ENCODE data around the gene LPIN3.

Gene LPIN3

GRCh38 chr20:41329435-41330342 is 10.9 kb upstream of the LPIN3 start:
- Histone ChIP-seq H3K4me1 (ENCODE audit: insufficient read depth, low read length) (peaks cover 16% of the 10 kb centered on the region), H3K4me3 (ENCODE audit: low read depth in 1 of 2, low read length in 2 of 2) (no peak overlapping the region), H3K27ac (ENCODE audit: low read depth, low read length) (peak overlapping the region; percentile 73), H3K9me3 (ENCODE audit: low read length) (no peaks in the 10 kb centered on the region), H3K9ac (ENCODE audit: low read length) (no peak overlapping the region), H3K27me3 (ENCODE audit: control insufficient read depth in 1 of 2, insufficient read depth in 2 of 2, low read length in 2 of 2) (no peaks in the 10 kb centered on the region), H3K36me3 (ENCODE audit: insufficient read depth, low read length) (no peaks in the 10 kb centered on the region)

GRCh38 chr20:41330343-41330720 is 10.3 kb upstream of the LPIN3 start:
- H3K4me1 ChIP-seq (ENCODE audit: insufficient read depth, low read length), result peaks cover 16% of the 10 kb centered on the region
- no peak overlapping the region for H3K27ac ChIP-seq (ENCODE audit: low read depth, low read length)

GRCh38 chr20:41330941-41331340 is 9.7 kb upstream of the LPIN3 start:
- H3K27ac ChIP-seq (ENCODE audit: low read depth, low read length), result no peak overlapping the region

More at GRCh38 chr20:41330343-41330720, 10.3 kb upstream of the LPIN3 start:
- no peaks in the 10 kb centered on the region for H3K9me3 ChIP-seq (ENCODE audit: low read length)
- no peak overlapping the region for H3K9ac ChIP-seq (ENCODE audit: low read length)
- H3K4me3 ChIP-seq (ENCODE audit: low read depth in 1 of 2, low read length in 2 of 2), result no peak overlapping the region
- H3K36me3 ChIP-seq (ENCODE audit: insufficient read depth, low read length), result no peaks in the 10 kb centered on the region
- H3K27me3 ChIP-seq (ENCODE audit: control insufficient read depth in 1 of 2, insufficient read depth in 2 of 2, low read length in 2 of 2), result no peaks in the 10 kb centered on the region

DNA sequence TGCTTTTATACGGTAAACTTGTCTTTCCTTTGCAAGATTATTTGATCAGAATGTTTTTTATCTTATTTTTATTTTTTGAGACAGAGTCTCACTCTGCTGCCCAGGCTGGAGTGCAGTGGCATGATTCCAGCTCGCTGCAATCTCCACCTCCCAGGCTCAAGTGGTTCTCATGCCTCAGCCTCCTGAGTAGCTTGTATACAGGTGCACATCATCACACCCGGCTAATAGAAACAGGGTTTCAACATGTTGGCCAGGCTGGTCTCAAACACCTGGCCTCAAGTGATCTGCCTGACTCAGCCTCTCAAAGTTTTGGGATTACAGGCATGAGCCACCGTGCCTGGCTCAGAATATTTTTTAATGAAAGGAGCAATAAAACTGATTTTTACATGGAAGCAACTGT is 8.9 kb upstream of the LPIN3 start:
- Histone ChIP-seq H3K27ac (ENCODE audit: low read depth, low read length) (no peak overlapping the region), H3K9me3 (ENCODE audit: low read length) (no peaks in the 10 kb centered on the region), H3K9ac (ENCODE audit: low read length) (no peak overlapping the region), H3K27me3 (ENCODE audit: control insufficient read depth in 1 of 2, insufficient read depth in 2 of 2, low read length in 2 of 2) (no peaks in the 10 kb centered on the region), H3K36me3 (ENCODE audit: insufficient read depth, low read length) (no peaks in the 10 kb centered on the region), H3K4me1 (ENCODE audit: insufficient read depth, low read length) (peaks cover 16% of the 10 kb centered on the region), H3K4me3 (ENCODE audit: low read depth in 1 of 2, low read length in 2 of 2) (no peak overlapping the region)

More at GRCh38 chr20:41330941-41331340, 9.7 kb upstream of the LPIN3 start:
- Histone ChIP-seq H3K4me1 (ENCODE audit: insufficient read depth, low read length) (peaks cover 16% of the 10 kb centered on the region), H3K36me3 (ENCODE audit: insufficient read depth, low read length) (no peaks in the 10 kb centered on the region), H3K9me3 (ENCODE audit: low read length) (no peaks in the 10 kb centered on the region), H3K4me3 (ENCODE audit: low read depth in 1 of 2, low read length in 2 of 2) (no peak overlapping the region), H3K27me3 (ENCODE audit: control insufficient read depth in 1 of 2, insufficient read depth in 2 of 2, low read length in 2 of 2) (no peaks in the 10 kb centered on the region), H3K9ac (ENCODE audit: low read length) (no peak overlapping the region)

GRCh38 chr20:41334036-41334435 is 6.6 kb upstream of the LPIN3 start:
- Histone ChIP-seq H3K36me3 (ENCODE audit: insufficient read depth, low read length) (no peaks in the 10 kb centered on the region), H3K4me1 (ENCODE audit: insufficient read depth, low read length) (peaks cover 11% of the 10 kb centered on the region), H3K27ac (ENCODE audit: low read depth, low read length) (no peak overlapping the region), H3K4me3 (ENCODE audit: low read depth in 1 of 2, low read length in 2 of 2) (no peak overlapping the region), H3K9ac (ENCODE audit: low read length) (no peak overlapping the region), H3K9me3 (ENCODE audit: low read length) (no peaks in the 10 kb centered on the region), H3K27me3 (ENCODE audit: control insufficient read depth in 1 of 2, insufficient read depth in 2 of 2, low read length in 2 of 2) (no peaks in the 10 kb centered on the region)

GRCh38 chr20:41334443-41335421 is 5.9 kb upstream of the LPIN3 start:
- Histone ChIP-seq H3K27me3 (ENCODE audit: control insufficient read depth in 1 of 2, insufficient read depth in 2 of 2, low read length in 2 of 2) (no peaks in the 10 kb centered on the region), H3K4me1 (ENCODE audit: insufficient read depth, low read length) (peaks cover 4% of the 10 kb centered on the region), H3K27ac (ENCODE audit: low read depth, low read length) (no peak overlapping the region), H3K4me3 (ENCODE audit: low read depth in 1 of 2, low read length in 2 of 2) (no peak overlapping the region), H3K9ac (ENCODE audit: low read length) (no peak overlapping the region), H3K36me3 (ENCODE audit: insufficient read depth, low read length) (no peaks in the 10 kb centered on the region), H3K9me3 (ENCODE audit: low read length) (no peaks in the 10 kb centered on the region)

GRCh38 chr20:41335591-41335990 is 5.0 kb upstream of the LPIN3 start:
- no peak overlapping the region for H3K4me3 ChIP-seq (ENCODE audit: low read depth in 1 of 2, low read length in 2 of 2)
- peaks cover 7% of the 10 kb centered on the region for H3K4me1 ChIP-seq (ENCODE audit: insufficient read depth, low read length)
- no peaks in the 10 kb centered on the region for H3K9me3 ChIP-seq (ENCODE audit: low read length)
- H3K27me3 ChIP-seq (ENCODE audit: control insufficient read depth in 1 of 2, insufficient read depth in 2 of 2, low read length in 2 of 2), result no peaks in the 10 kb centered on the region
- no peaks in the 10 kb centered on the region for H3K36me3 ChIP-seq (ENCODE audit: insufficient read depth, low read length)
- no peak overlapping the region for H3K27ac ChIP-seq (ENCODE audit: low read depth, low read length)
- no peak overlapping the region for H3K9ac ChIP-seq (ENCODE audit: low read length)

GRCh38 chr20:41336711-41337492 is 3.7 kb upstream of the LPIN3 start:
- Histone ChIP-seq H3K9me3 (ENCODE audit: low read length) (no peaks in the 10 kb centered on the region), H3K27ac (ENCODE audit: low read depth, low read length) (no peak overlapping the region), H3K4me3 (ENCODE audit: low read depth in 1 of 2, low read length in 2 of 2) (no peak overlapping the region), H3K9ac (ENCODE audit: low read length) (no peak overlapping the region), H3K4me1 (ENCODE audit: insufficient read depth, low read length) (peaks cover 11% of the 10 kb centered on the region), H3K36me3 (ENCODE audit: insufficient read depth, low read length) (no peaks in the 10 kb centered on the region), H3K27me3 (ENCODE audit: control insufficient read depth in 1 of 2, insufficient read depth in 2 of 2, low read length in 2 of 2) (no peaks in the 10 kb centered on the region)

DNA sequence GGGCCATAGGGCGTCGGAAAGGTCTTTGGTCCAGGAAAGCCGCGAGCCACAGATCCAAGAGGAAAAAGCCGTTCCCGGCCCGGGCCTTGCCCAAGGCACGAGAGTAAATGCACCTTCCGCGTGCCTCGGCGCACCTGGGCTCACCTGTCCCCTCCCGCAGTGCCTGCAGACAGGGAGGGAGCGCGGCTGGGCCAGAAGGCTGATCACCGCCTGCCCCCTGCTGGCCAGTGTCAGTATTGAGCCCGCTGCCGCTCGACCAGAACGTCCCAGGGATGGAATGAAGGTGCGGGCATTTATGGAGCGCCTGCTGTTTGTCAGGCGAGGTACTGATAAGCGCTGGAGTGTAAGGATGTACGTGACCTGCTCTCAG is 679 bp upstream of the LPIN3 start:
- Histone ChIP-seq H3K4me1 (ENCODE audit: insufficient read depth, low read length) (peaks cover 11% of the 10 kb centered on the region), H3K4me3 (ENCODE audit: low read depth in 1 of 2, low read length in 2 of 2) (peak overlapping the region; percentile 46 to 50), H3K9ac (ENCODE audit: low read length) (no peak overlapping the region), H3K27ac (ENCODE audit: low read depth, low read length) (no peak overlapping the region), H3K9me3 (ENCODE audit: low read length) (no peaks in the 10 kb centered on the region), H3K36me3 (ENCODE audit: insufficient read depth, low read length) (no peaks in the 10 kb centered on the region), H3K27me3 (ENCODE audit: control insufficient read depth in 1 of 2, insufficient read depth in 2 of 2, low read length in 2 of 2) (no peaks in the 10 kb centered on the region)

GRCh38 chr20:41342474-41343464 is 2.1 kb downstream of the LPIN3 start:
- H3K4me1 ChIP-seq (ENCODE audit: insufficient read depth, low read length), result peaks cover 11% of the 10 kb centered on the region
- no peaks in the 10 kb centered on the region for H3K36me3 ChIP-seq (ENCODE audit: insufficient read depth, low read length)
- H3K27ac ChIP-seq (ENCODE audit: low read depth, low read length), result no peak overlapping the region
- H3K9me3 ChIP-seq (ENCODE audit: low read length), result no peaks in the 10 kb centered on the region
- H3K4me3 ChIP-seq (ENCODE audit: low read depth in 1 of 2, low read length in 2 of 2), result no peak overlapping the region
- no peaks in the 10 kb centered on the region for H3K27me3 ChIP-seq (ENCODE audit: control insufficient read depth in 1 of 2, insufficient read depth in 2 of 2, low read length in 2 of 2)
- no peak overlapping the region for H3K9ac ChIP-seq (ENCODE audit: low read length)
